Skeletal muscle satellite cell (primary cell): ENCODE data around the gene RIC8A.
A peak's percentile ranks its signal among the peaks of the same experiment; 100 is the strongest.

ENCODE experiments used
- H3K27me3 ChIP-seq: 2 replicates; pipeline ENCODE4 v1.7.0; 2013; ENCODE audit warnings: low read length; ENCODE audit not compliant: control insufficient read depth, insufficient read depth
- H3K36me3 ChIP-seq: 2 replicates; pipeline ENCODE4 v1.7.0; 2013; ENCODE audit warnings: mild to moderate bottlenecking, control low read depth, low read length; ENCODE audit not compliant: insufficient read depth
- H3K4me1 ChIP-seq: 2 replicates; pipeline ENCODE4 v1.7.0; 2013; ENCODE audit warnings: low read length; ENCODE audit not compliant: control insufficient read depth, insufficient read depth
- H3K4me2 ChIP-seq: 2 replicates; pipeline ENCODE4 v1.7.0; 2013; ENCODE audit warnings: mild to moderate bottlenecking, low read length
- H3K4me3 ChIP-seq: 2 replicates; pipeline ENCODE4 v1.7.0; 2013; ENCODE audit warnings: low read length
- H3K9ac ChIP-seq: 2 replicates; pipeline ENCODE4 v1.7.0; 2013; ENCODE audit warnings: mild to moderate bottlenecking, low read depth, low read length, moderate library complexity
- H3K9me3 ChIP-seq: replicated peaks from 2 replicates; pipeline ENCODE4 v1.7.0; 2013; ENCODE audit warnings: mild to moderate bottlenecking, control low read depth, low read length

The RIC8A gene

GRCh38 chr11:206002-206384 is 1.5 kb upstream of the RIC8A start:
- H3K9me3 ChIP-seq, result no peaks in the 10 kb centered on the region
- peak overlapping the region; percentile 91 for H3K4me2 ChIP-seq
- peak overlapping the region; percentile 96 for H3K4me3 ChIP-seq
- peaks cover 32% of the 10 kb centered on the region for H3K4me1 ChIP-seq
- H3K9ac ChIP-seq, result peak overlapping the region; percentile 99
- H3K36me3 ChIP-seq, result peaks cover 50% of the 10 kb centered on the region
- no peaks in the 10 kb centered on the region for H3K27me3 ChIP-seq

GRCh38 chr11:206526-207207 is 841 bp upstream of the RIC8A start:
- Histone ChIP-seq H3K36me3 (peaks cover 55% of the 10 kb centered on the region), H3K27me3 (no peaks in the 10 kb centered on the region), H3K4me2 (peak overlapping the region; percentile 91), H3K9me3 (no peaks in the 10 kb centered on the region), H3K4me1 (peaks cover 36% of the 10 kb centered on the region), H3K4me3 (peak overlapping the region; percentile 96), H3K9ac (peak overlapping the region; percentile 99)

DNA sequence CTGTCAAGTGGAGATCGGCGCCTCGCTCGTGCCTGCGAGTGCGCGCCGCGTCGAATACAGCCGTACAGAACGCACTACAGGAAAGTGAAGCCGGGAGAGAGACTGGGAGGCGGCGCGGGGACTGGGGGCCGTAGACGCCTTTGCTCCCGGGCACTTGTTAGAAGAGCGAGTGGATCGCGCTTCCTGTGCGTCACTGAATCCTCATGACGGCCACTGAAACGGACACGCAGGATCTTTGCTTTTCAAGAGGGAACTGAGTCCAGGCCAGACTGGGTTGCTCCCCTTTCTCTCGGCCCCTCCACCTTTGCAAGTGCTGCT is 314 bp downstream of the RIC8A start:
- Histone ChIP-seq H3K4me1 (peaks cover 37% of the 10 kb centered on the region), H3K4me2 (peak overlapping the region; percentile 93), H3K36me3 (peaks cover 64% of the 10 kb centered on the region), H3K9me3 (no peaks in the 10 kb centered on the region), H3K27me3 (no peaks in the 10 kb centered on the region), H3K4me3 (peak overlapping the region; percentile 96), H3K9ac (peak overlapping the region; percentile 99)

DNA sequence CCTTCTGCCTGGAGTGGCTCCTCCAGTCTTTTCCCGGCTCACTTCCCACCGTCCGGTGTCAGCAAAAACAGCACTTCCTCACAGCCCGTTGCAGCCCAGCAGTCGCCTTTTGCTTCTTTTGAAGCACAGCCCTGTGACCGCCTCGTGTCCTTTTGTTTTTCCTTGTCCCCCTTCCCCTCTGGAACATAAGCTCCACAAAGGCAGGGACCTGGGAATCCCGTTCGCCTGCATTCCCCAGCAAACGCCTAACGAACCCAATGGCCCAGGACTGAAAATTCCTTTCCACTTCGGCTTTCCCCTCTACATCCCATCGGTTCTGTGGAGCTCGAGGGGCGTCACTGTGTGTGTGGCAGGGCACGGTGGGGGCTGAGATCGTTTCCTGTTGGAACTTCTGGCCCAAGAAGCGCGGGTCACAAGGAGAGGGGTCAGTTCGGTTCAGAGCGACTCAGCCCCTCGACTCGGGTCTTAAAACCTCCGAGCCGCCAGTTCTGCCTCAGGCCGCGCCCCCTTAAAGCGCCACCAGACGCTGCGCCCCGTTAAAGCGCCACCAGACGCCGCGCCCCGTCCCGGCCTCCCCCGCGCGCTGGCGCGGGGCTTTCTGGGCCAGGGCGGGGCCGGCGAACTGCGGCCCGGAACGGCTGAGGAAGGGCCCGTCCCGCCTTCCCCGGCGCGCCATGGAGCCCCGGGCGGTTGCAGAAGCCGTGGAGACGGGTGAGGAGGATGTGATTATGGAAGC is 841 bp downstream of the RIC8A start:
- no peaks in the 10 kb centered on the region for H3K9me3 ChIP-seq
- H3K27me3 ChIP-seq, result no peaks in the 10 kb centered on the region
- peaks cover 64% of the 10 kb centered on the region for H3K36me3 ChIP-seq
- H3K4me2 ChIP-seq, result peak overlapping the region; percentile 93
- peak overlapping the region; percentile 99 for H3K9ac ChIP-seq
- peak overlapping the region; percentile 96 for H3K4me3 ChIP-seq
- peaks cover 37% of the 10 kb centered on the region for H3K4me1 ChIP-seq

DNA sequence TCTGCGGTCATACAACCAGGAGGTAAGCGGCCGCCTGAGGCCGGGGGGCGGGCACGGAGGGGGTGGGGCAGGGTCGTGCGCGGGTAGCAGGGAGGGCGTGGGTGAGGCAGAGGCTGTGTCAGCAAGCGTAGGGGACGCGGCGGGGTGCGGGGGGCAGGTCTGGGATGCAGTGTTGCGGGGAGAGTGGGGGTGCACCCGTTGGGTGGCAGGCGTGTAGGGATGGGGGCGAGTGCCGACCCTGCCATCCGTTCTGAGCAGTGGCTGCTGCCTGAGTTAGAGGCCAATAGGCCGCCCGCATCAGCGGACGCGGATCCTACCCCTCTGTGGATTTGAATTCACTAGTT is 1.4 kb downstream of the RIC8A start:
- Histone ChIP-seq H3K9me3 (no peaks in the 10 kb centered on the region), H3K27me3 (no peaks in the 10 kb centered on the region), H3K4me2 (peak overlapping the region; percentile 98), H3K36me3 (peaks cover 64% of the 10 kb centered on the region), H3K4me3 (peak overlapping the region; percentile 96), H3K4me1 (peaks cover 37% of the 10 kb centered on the region), H3K9ac (peak overlapping the region; percentile 99)

- peaks cover 64% of the 10 kb centered on the region for H3K36me3 ChIP-seq
Observed at GRCh38 chr11:209275-210121, 2.0 kb downstream of the RIC8A start.

DNA sequence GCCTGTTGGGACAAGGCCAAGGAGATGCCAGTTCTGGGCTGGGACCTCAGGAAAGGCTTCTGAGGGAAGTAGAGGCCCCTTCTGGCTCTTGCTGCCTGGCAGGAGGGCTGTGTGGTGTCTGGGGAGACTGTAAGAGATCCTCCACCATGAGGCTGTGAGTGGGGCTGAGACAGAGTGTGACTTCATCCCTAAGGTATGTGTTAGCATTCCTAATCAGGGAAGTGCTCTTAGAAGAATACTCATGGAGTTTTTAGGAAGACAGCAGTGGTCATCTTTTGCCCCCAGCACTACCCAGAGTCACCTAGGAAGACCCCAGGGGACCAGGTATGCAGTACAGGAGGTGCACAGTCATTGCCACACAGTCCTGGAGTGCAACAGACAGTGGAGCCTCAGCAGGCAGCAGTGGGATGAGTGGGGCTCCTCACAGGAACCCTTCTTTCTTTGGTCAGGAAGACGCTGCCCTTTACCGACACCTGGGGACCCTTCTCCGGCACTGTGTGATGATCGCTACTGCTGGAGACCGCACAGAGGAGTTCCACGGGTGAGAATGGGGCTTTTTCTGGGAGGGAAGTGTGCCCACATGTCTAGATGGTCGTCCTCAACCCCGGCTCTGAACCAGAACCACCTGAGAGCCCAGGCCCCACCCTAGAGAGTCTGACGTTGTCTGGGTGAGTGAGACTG is 2.8 kb downstream of the RIC8A start:
- H3K9ac ChIP-seq, result peak overlapping the region; percentile 99
- peaks cover 35% of the 10 kb centered on the region for H3K4me1 ChIP-seq
- H3K27me3 ChIP-seq, result no peaks in the 10 kb centered on the region
- H3K4me2 ChIP-seq, result peak overlapping the region; percentile 98
- peaks cover 64% of the 10 kb centered on the region for H3K36me3 ChIP-seq
- H3K9me3 ChIP-seq, result no peaks in the 10 kb centered on the region
- H3K4me3 ChIP-seq, result peak overlapping the region; percentile 96

More at GRCh38 chr11:209275-210121, 2.0 kb downstream of the RIC8A start:
- peaks cover 37% of the 10 kb centered on the region for H3K4me1 ChIP-seq
- H3K9ac ChIP-seq, result peak overlapping the region; percentile 99
- peak overlapping the region; percentile 96 for H3K4me3 ChIP-seq
- peak overlapping the region; percentile 98 for H3K4me2 ChIP-seq
- no peaks in the 10 kb centered on the region for H3K27me3 ChIP-seq
- no peaks in the 10 kb centered on the region for H3K9me3 ChIP-seq

DNA sequence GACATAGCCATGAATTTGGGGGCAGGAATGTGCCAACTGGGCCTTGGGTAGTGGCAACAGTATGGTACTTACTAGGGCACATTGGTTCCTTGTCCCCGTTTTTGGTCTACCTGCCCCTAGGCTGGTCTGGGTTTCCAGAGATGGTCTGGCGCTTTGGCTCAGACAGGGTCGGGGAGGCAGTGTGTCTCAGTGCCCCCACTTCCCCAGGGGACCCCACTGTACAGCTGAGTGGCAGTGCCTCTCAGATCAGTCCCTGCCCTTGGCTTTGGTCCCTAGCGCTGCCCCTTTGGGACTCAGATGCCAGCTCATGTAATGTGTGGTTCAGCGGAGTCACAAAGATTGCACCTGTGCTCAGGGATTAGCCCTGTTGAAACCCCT is 3.3 kb downstream of the RIC8A start:
- H3K4me2 ChIP-seq, result peak overlapping the region; percentile 98
- peak overlapping the region; percentile 99 for H3K9ac ChIP-seq
- H3K4me1 ChIP-seq, result peaks cover 30% of the 10 kb centered on the region
- H3K27me3 ChIP-seq, result no peaks in the 10 kb centered on the region
- peak overlapping the region; percentile 96 for H3K4me3 ChIP-seq
- no peaks in the 10 kb centered on the region for H3K9me3 ChIP-seq
- peaks cover 62% of the 10 kb centered on the region for H3K36me3 ChIP-seq

GRCh38 chr11:211295-211694 is 3.8 kb downstream of the RIC8A start:
- Histone ChIP-seq H3K4me1 (peaks cover 25% of the 10 kb centered on the region), H3K4me2 (peak overlapping the region; percentile 98), H3K27me3 (no peaks in the 10 kb centered on the region), H3K9ac (no peak overlapping the region), H3K4me3 (peak overlapping the region; percentile 96), H3K36me3 (peaks cover 61% of the 10 kb centered on the region), H3K9me3 (no peaks in the 10 kb centered on the region)

DNA sequence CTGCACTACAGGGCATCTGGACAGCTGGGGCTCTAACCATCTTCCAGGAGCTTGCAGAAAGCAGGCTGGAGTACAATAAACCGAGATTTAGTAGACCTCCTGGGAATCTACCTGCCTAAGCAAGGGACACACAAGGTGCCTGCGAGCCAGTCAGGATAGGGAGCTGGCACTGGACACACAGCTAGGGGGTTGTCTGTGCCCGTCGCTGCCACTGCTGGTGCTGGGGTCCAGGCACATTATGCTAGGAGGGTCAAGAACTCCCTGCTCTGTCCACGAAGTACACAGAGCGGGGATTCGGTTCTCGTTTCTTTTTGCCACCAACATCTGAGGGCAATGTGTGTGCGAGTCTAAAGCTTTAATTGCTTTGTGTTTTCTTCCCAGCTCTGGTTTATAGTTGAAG is 4.2 kb downstream of the RIC8A start:
- H3K4me3 ChIP-seq, result no peak overlapping the region
- no peak overlapping the region for H3K9ac ChIP-seq
- H3K4me2 ChIP-seq, result no peak overlapping the region
- H3K36me3 ChIP-seq, result peaks cover 61% of the 10 kb centered on the region
- peaks cover 23% of the 10 kb centered on the region for H3K4me1 ChIP-seq
- H3K9me3 ChIP-seq, result no peaks in the 10 kb centered on the region
- no peaks in the 10 kb centered on the region for H3K27me3 ChIP-seq
